ENCODE data around the gene PDLIM7.

DNA sequence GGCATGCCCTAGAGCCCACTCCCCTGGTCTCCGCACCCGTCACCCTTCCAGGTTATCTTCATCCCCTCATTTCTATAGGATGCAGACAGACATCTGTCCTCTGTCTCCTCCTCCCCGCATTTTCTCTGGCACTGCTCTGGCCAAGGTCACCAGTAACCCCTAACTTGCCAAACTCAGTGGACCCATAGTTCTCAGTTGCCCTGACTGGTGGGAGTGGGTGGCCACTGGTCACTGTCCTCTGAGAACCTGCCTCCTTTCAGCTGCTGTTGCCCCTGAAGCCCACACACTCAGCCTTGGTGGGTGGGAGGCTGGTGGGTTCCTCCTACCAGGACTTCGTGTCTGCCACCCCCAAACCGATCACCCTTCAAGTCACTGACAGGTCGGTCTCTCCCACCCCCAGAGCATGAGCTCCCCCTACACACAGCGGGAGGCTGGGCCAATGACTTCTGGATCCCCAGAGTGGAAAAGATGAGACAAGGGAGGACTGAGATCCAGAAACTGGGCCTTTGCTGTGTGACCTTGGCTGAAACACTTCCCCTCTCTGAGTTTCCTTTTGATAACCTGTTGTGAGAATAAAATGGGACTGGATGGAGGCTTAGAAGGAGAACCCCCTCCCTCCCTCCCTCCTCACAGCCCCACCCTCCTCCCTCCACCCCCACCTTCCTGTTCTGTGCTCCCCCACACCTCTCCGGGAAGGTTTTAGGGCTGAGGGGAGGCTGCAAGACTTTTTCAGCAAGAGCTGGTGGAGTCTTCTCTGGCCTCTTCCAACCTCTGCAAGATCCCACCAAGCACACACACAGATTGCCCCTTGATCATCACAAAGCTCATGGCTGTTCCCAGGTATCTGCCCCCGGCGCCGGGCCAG, 21.6 kb downstream of the PDLIM7 start:
- TF ChIP-seq CTCF (IDR thresholded peaks at IDR 0.05): no peak
- TF ChIP-seq POLR2AphosphoS5 (IDR thresholded peaks at IDR 0.05): no peak
- no peak for TF ChIP-seq EP300 (IDR thresholded peaks at IDR 0.05)
- no peak for TF ChIP-seq POLR2A (IDR thresholded peaks at IDR 0.05)
